ENCODE measurements around the gene MBD3L1.

MBD3L1 gene

GRCh38 chr19:8881512-8881911 lies 49.3 kb downstream of the MBD3L1 start:
- DNase-seq: no peak

GRCh38 chr19:8884416-8884815 lies 52.2 kb downstream of the MBD3L1 start:
- no peak for DNase-seq

- DNase-seq: no peak
These were observed 55.2 kb downstream of the MBD3L1 start for GRCh38 chr19:8887364-8887763.

GRCh38 chr19:8890260-8890659 lies 58.1 kb downstream of the MBD3L1 start:
- no peak for DNase-seq
